MM.1S (cell line): ENCODE measurements around the gene RHOT1.

Experiments
- DNase-seq: peaks from one replicate; pipeline ENCODE4 v3.0.0-alpha.2; 2015
- H2AFZ ChIP-seq: fragments of 300-600 bp; sonication (generic); 2 replicates; pipeline ENCODE4 v1.6.0; 2016; ENCODE audit warnings: antibody characterized with exemption, low read length
- H3F3A ChIP-seq: fragments of 300-600 bp; sonication (generic); 2 replicates; pipeline ENCODE4 v1.6.1; 2016; ENCODE audit warnings: mild to moderate bottlenecking, antibody characterized with exemption, low read length, moderate library complexity, mixed read lengths; ENCODE audit not compliant: insufficient read depth
- H3K27ac ChIP-seq: fragments of 300-600 bp; sonication (generic); 2 replicates; pipeline ENCODE4 v1.5.1; 2016; ENCODE audit warnings: mild to moderate bottlenecking, low read length
- H3K27me3 ChIP-seq: fragments of 300-600 bp; sonication (generic); replicated peaks from 2 replicates; pipeline ENCODE4 v1.6.0; 2016; ENCODE audit warnings: low read length; ENCODE audit not compliant: insufficient read depth
- H3K36me3 ChIP-seq: fragments of 300-600 bp; sonication (generic); replicated peaks from 2 replicates; pipeline ENCODE4 v1.6.1; 2016; ENCODE audit warnings: mild to moderate bottlenecking, low read length, mixed read lengths; ENCODE audit not compliant: insufficient read depth
- H3K4me1 ChIP-seq: fragments of 300-600 bp; sonication (generic); 2 replicates; pipeline ENCODE4 v1.6.1; 2016; ENCODE audit warnings: low read length, mixed read lengths
- H3K4me2 ChIP-seq: fragments of 300-600 bp; sonication (generic); 2 replicates; pipeline ENCODE4 v1.6.0; 2016; ENCODE audit warnings: low read depth, low read length
- H3K4me3 ChIP-seq: fragments of 300-600 bp; sonication (generic); 2 replicates; pipeline ENCODE4 v1.5.1; 2016; ENCODE audit warnings: low read length, mixed read lengths
- H3K79me2 ChIP-seq: fragments of 300-600 bp; sonication (generic); 2 replicates; pipeline ENCODE4 v1.6.1; 2016; ENCODE audit warnings: mixed run types, low read length, mixed read lengths
- H3K9ac ChIP-seq: fragments of 300-600 bp; sonication (generic); 2 replicates; pipeline ENCODE4 v1.6.1; 2016; ENCODE audit warnings: low read length, mixed read lengths
- H3K9me2 ChIP-seq: fragments of 300-600 bp; sonication (generic); replicated peaks from 2 replicates; pipeline ENCODE4 v1.6.1; 2016; ENCODE audit warnings: mild to moderate bottlenecking, low read length, mixed read lengths; ENCODE audit not compliant: insufficient read depth
- H3K9me3 ChIP-seq: fragments of 300-600 bp; sonication (generic); replicated peaks from 2 replicates; pipeline ENCODE4 v1.6.1; 2016; ENCODE audit warnings: mild to moderate bottlenecking, low read length, mixed read lengths; ENCODE audit not compliant: insufficient read depth
- H4K20me1 ChIP-seq: fragments of 300-600 bp; sonication (generic); 2 replicates; pipeline ENCODE4 v1.6.1; 2016; ENCODE audit warnings: mild to moderate bottlenecking, low read length, moderate library complexity, mixed read lengths; ENCODE audit not compliant: insufficient read depth
- CTCF ChIP-seq: fragments of 300-600 bp; sonication (generic); IDR thresholded peaks from 2 replicates; pipeline ENCODE4 v1.5.1; 2016; ENCODE audit warnings: antibody characterized with exemption, low read length, mixed read lengths
- EZH2 ChIP-seq: fragments of 300-600 bp; sonication (generic); optimal IDR thresholded peaks from 2 replicates; pipeline ENCODE3; 2017; ENCODE audit warnings: low read depth, mild to moderate bottlenecking, antibody characterized with exemption, low read length, mixed read lengths
- EZH2phosphoT487 ChIP-seq: fragments of 300-600 bp; sonication (generic); IDR thresholded peaks from 2 replicates; pipeline ENCODE4 v1.6.1; 2018; ENCODE audit warnings: antibody characterized with exemption, low read length

Gene RHOT1

DNA sequence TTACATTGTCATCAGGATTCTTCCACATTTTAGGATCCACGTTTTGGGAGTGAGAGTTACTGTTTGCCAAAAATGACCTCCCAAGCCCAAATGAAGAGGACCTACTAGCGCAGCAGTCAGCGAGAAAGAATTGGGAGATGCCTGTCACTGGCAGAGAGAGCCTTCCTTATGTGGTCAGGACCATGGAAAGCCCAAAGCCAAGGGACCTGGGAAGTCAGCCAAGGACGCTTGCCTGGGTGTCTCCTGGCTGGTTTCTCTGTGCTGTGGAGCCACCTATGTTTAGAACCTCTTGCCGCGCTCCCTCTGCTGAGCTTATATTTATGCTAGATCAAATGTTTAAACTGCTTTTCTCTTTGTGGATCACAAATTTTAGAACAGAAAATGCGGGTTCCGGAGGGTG lies 98.4 kb downstream of the RHOT1 start:
- Histone ChIP-seq H3F3A (no peaks in the 10 kb centered on the region), H3K4me3 (no peak overlapping the region), H3K36me3 (no peaks in the 10 kb centered on the region), H3K79me2 (no peaks in the 10 kb centered on the region), H3K4me2 (no peak overlapping the region), H4K20me1 (no peaks in the 10 kb centered on the region), H3K9ac (no peak overlapping the region), H3K27me3 (no peaks in the 10 kb centered on the region), H3K9me2 (no peaks in the 10 kb centered on the region), H2AFZ (no peak overlapping the region), H3K9me3 (no peaks in the 10 kb centered on the region), H3K27ac (no peak overlapping the region), H3K4me1 (no peaks in the 10 kb centered on the region)
- TF ChIP-seq CTCF (no peak), EZH2 (no peak), EZH2phosphoT487 (no peak)
- DNase-seq, result no peak

DNA sequence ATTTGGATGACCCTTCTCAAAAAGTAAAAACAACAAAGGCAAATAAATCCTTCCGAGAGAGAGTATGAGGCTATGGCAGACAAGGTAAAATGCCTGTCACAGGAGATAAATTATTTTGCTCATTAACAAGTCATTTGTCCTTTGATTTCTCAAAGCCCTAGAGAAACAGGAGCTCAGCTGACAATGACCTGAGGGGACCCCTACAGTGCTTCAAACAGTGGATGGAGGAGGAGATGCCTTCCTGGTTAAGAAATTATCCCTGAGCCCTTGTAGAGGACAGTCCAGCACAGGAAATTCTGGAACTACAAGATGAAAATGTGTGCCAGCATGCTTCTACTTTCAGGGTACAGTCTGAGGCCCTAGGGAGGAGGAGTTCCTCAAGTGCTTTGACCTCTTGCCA lies 99.3 kb downstream of the RHOT1 start:
- no peaks in the 10 kb centered on the region for H3F3A ChIP-seq
- no peak for DNase-seq
- H4K20me1 ChIP-seq, result no peaks in the 10 kb centered on the region
- no peaks in the 10 kb centered on the region for H3K79me2 ChIP-seq
- no peak overlapping the region for H2AFZ ChIP-seq
- H3K27ac ChIP-seq, result no peak overlapping the region
- no peak overlapping the region for H3K9ac ChIP-seq
- H3K9me2 ChIP-seq, result no peaks in the 10 kb centered on the region
- no peak overlapping the region for H3K4me3 ChIP-seq
- H3K4me2 ChIP-seq, result no peak overlapping the region
- TF ChIP-seq EZH2phosphoT487 (no peak), CTCF (no peak), EZH2 (no peak)
- H3K4me1 ChIP-seq, result no peaks in the 10 kb centered on the region
- H3K9me3 ChIP-seq, result no peaks in the 10 kb centered on the region
- H3K36me3 ChIP-seq, result no peaks in the 10 kb centered on the region
- no peaks in the 10 kb centered on the region for H3K27me3 ChIP-seq

DNA sequence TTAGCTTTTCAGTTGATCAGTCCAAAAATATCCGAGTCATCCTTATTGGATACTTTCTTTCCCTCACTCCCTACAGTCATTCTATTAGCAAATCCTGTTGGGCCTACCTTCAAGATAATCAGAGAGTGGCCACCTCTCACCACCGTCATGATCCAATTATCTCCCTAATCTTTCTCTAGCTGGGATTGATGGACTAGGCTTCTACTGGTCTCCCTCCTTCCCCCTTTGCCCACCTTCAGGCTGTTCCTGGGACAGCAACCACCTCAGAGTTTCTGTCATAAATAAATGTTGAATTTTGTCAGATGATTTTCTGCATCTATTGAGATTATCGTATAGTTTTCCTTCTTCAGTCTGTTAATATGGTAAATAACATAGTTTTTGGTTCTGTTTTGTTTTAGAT lies 107.2 kb downstream of the RHOT1 start:
- Histone ChIP-seq H3K27ac (no peak overlapping the region), H3K9me2 (no peaks in the 10 kb centered on the region), H3K4me1 (no peaks in the 10 kb centered on the region), H2AFZ (no peak overlapping the region), H3K4me3 (no peak overlapping the region), H3K9ac (no peak overlapping the region), H3K36me3 (no peaks in the 10 kb centered on the region), H4K20me1 (no peaks in the 10 kb centered on the region; the same call in 1 of the 2 replicates), H3K4me2 (no peak overlapping the region), H3K9me3 (no peaks in the 10 kb centered on the region), H3K27me3 (no peaks in the 10 kb centered on the region), H3F3A (no peaks in the 10 kb centered on the region), H3K79me2 (no peaks in the 10 kb centered on the region)
- no peak for TF ChIP-seq EZH2
- TF ChIP-seq EZH2phosphoT487, result no peak
- no peak for TF ChIP-seq CTCF
- DNase-seq, result no peak
